HepG2 (cell line): Measurements from ENCODE around the gene NECAP2. TPM values are rescaled to one million over a fixed set of nuclear protein-coding genes. Genes with fewer than 3 reads are reported as not detected.

Experiments used
- ARID2 ChIP-seq: sonication (generic); formaldehyde crosslinking; IDR thresholded peaks from 2 replicates; pipeline ENCODE4 v1.8.1; 2022; ENCODE audit warnings: mild to moderate bottlenecking, missing genetic modification reagents, borderline replicate concordance
- ARNT ChIP-seq: fragments of 450-650 bp; IDR thresholded peaks from 2 replicates; pipeline ENCODE4 v1.6.1; 2017
- CEBPB ChIP-seq: IDR thresholded peaks from 2 replicates; pipeline ENCODE4 v1.6.1; 2011; ENCODE audit warnings: low read depth, low read length, improper control_type of control experiment, borderline replicate concordance
- HNF1B ChIP-seq: sonication (generic); formaldehyde crosslinking; IDR thresholded peaks from 2 replicates; pipeline ENCODE4 v1.5.1; 2020; ENCODE audit warnings: mild to moderate bottlenecking, moderate library complexity, missing genetic modification reagents
- LRRFIP1 ChIP-seq: sonication (generic); formaldehyde crosslinking; conservative IDR thresholded peaks from 2 replicates; pipeline ENCODE4 v1.4.0; 2020; ENCODE audit warnings: missing genetic modification reagents
- MATR3 ChIP-seq: sonication (generic); formaldehyde crosslinking; IDR thresholded peaks from 2 replicates; pipeline ENCODE4 v1.4.0; 2020; ENCODE audit warnings: missing genetic modification reagents
- POLR2AphosphoS2 ChIP-seq: IDR thresholded peaks from 2 replicates; pipeline ENCODE4 v1.6.1; 2011; ENCODE audit warnings: low read depth, low read length, improper control_type of control experiment
- SP1 ChIP-seq, 2 experiments: fragments of 450-650 bp in 1 of 2; sonication (generic) in 1 of 2; formaldehyde crosslinking in 1 of 2; IDR thresholded peaks; 2 replicates each; pipeline versions ENCODE4 v1.4.0 to v1.6.1; 2016 to 2020; ENCODE audit warnings: missing genetic modification reagents in 1 of 2
- TAF1 ChIP-seq: sonication (generic); formaldehyde crosslinking; IDR thresholded peaks from 2 replicates; pipeline ENCODE4 v1.4.0; 2020; ENCODE audit warnings: missing genetic modification reagents
- ZEB1 ChIP-seq: IDR thresholded peaks from 2 replicates; pipeline ENCODE4 v1.6.1; 2012; ENCODE audit warnings: mild to moderate bottlenecking, low read depth, inconsistent platforms; ENCODE audit not compliant: insufficient replicate concordance
- ZFY ChIP-seq: sonication (generic); formaldehyde crosslinking; IDR thresholded peaks from 2 replicates; pipeline ENCODE4 v1.4.0; 2020; ENCODE audit warnings: missing genetic modification reagents
- ZNF124 ChIP-seq: sonication (generic); formaldehyde crosslinking; IDR thresholded peaks from 2 replicates; pipeline ENCODE4 v1.4.0; 2020; ENCODE audit warnings: missing genetic modification reagents
- ZNF264 ChIP-seq: sonication (generic); formaldehyde crosslinking; IDR thresholded peaks from 2 replicates; pipeline ENCODE4 v1.4.0; 2020; ENCODE audit warnings: missing genetic modification reagents
- ZNF275 ChIP-seq: sonication (generic); formaldehyde crosslinking; IDR thresholded peaks from 2 replicates; pipeline ENCODE4 v1.8.0; 2022; ENCODE audit warnings: missing genetic modification reagents, mild to moderate bottlenecking, inconsistent platforms, borderline replicate concordance
- ZNF354B ChIP-seq: sonication (generic); formaldehyde crosslinking; IDR thresholded peaks from 2 replicates; pipeline ENCODE4 v1.8.0; 2022; ENCODE audit warnings: mild to moderate bottlenecking, missing genetic modification reagents
- ZNF747 ChIP-seq: sonication (generic); formaldehyde crosslinking; IDR thresholded peaks from 2 replicates; pipeline ENCODE4 v1.8.1; 2023; ENCODE audit warnings: missing genetic modification reagents, mild to moderate bottlenecking, borderline replicate concordance
- ZNF75D ChIP-seq: sonication (generic); formaldehyde crosslinking; IDR thresholded peaks from 2 replicates; pipeline ENCODE4 v1.8.1; 2023; ENCODE audit warnings: missing genetic modification reagents, mild to moderate bottlenecking, borderline replicate concordance
- polyA plus RNA-seq, 8 experiments: library from polyadenylated mRNA; depleted of rRNA in 3 of 8; stranded (reverse) in 7 of 8; unstranded in 1 of 8; fragments of >200 nt; fragmentation: Illumina TruSeq in 4 of 8; extraction: Trizol in 4 of 8; gene quantifications; 2 replicates each; pipeline versions ENCODE4 v1.2.1 to v1.2.3, GENCODE V29; 2011 to 2016; ENCODE audit warnings: low read depth in 4 of 8, missing spikeins in 1 of 8, mixed read lengths in 1 of 8; ENCODE audit not compliant: insufficient read depth in 1 of 8
- total RNA-seq, 5 experiments: library from RNA; depleted of rRNA; stranded (reverse); fragments of >200 nt; fragmentation: Illumina TruSeq; extraction: Trizol; gene quantifications; 2 replicates each; pipeline ENCODE4 v1.2.3, GENCODE V29; 2016; ENCODE audit warnings: low read depth in 1 of 5
- TF ChIP-seq, protein P1 (sequence below): sonication (generic); formaldehyde crosslinking; IDR thresholded peaks from 2 replicates; pipeline ENCODE4 v1.5.0; 2020; ENCODE audit warnings: mild to moderate bottlenecking, missing genetic modification reagents
- TF ChIP-seq, protein P2 (sequence below): conservative IDR thresholded peaks from 2 replicates; pipeline ENCODE4 v1.6.1; 2018; ENCODE audit warnings: missing genetic modification reagents

NECAP2 gene
- total and polyA plus RNA-seq, 2 of the 13 experiments (the other 11 are each of a cell fraction or from before 2014, with no cell fraction given): 38.5 to 52.3 TPM

GRCh38 chr1:16440470-16441281 lies at the start of gene NECAP2 (continued):
- TF ChIP-seq POLR2AphosphoS2 (no peak), LRRFIP1 (CRISPR knock-in tag) (0 out of 2 replicates have a peak, but pooled peaks have one; percentile 12), ZNF264 (0 out of 2 replicates have a peak, but pooled peaks have one; percentile 33), TAF1 (CRISPR knock-in tag) (peak; percentile 89), ARID2 (CRISPR knock-in tag) (no peak), ZNF75D (CRISPR knock-in tag) (no peak), CEBPB (no peak), ZNF354B (no peak), MATR3 (CRISPR knock-in tag) (no peak), ZNF747 (CRISPR knock-in tag) (peak; percentile 95), HNF1B (CRISPR knock-in tag) (peak; percentile 68; the same call in 1 of the 2 replicates), ZFY (peak; percentile 69), ZNF275 (peak; percentile 87), ZEB1 (no peak), SP1 (IDR thresholded peaks at IDR 0.05) (no peak), SP1 (CRISPR knock-in tag; IDR thresholded peaks at IDR 0.05) (no peak), ZNF124 (CRISPR knock-in tag) (peak; percentile 86), ARNT (no peak)
- TF ChIP-seq, protein P1, sequence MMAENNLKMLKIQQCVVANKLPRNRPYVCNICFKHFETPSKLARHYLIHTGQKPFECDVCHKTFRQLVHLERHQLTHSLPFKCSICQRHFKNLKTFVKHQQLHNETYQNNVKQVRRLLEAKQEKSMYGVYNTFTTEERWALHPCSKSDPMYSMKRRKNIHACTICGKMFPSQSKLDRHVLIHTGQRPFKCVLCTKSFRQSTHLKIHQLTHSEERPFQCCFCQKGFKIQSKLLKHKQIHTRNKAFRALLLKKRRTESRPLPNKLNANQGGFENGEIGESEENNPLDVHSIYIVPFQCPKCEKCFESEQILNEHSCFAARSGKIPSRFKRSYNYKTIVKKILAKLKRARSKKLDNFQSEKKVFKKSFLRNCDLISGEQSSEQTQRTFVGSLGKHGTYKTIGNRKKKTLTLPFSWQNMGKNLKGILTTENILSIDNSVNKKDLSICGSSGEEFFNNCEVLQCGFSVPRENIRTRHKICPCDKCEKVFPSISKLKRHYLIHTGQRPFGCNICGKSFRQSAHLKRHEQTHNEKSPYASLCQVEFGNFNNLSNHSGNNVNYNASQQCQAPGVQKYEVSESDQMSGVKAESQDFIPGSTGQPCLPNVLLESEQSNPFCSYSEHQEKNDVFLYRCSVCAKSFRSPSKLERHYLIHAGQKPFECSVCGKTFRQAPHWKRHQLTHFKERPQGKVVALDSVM: peak; percentile 87
- TF ChIP-seq, protein P2, sequence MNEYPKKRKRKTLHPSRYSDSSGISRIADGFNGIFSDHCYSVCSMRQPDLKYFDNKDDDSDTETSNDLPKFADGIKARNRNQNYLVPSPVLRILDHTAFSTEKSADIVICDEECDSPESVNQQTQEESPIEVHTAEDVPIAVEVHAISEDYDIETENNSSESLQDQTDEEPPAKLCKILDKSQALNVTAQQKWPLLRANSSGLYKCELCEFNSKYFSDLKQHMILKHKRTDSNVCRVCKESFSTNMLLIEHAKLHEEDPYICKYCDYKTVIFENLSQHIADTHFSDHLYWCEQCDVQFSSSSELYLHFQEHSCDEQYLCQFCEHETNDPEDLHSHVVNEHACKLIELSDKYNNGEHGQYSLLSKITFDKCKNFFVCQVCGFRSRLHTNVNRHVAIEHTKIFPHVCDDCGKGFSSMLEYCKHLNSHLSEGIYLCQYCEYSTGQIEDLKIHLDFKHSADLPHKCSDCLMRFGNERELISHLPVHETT (CRISPR knock-in tag): peak; percentile 91
